SKM-1 (cell line): ENCODE measurements around the gene LYRM2.

ENCODE experiments used
- DNase-seq: peaks from one replicate; lab custom pipeline; 2025; ENCODE audit not compliant: unreplicated experiment; lab: John Stamatoyannopoulos, UW

The LYRM2 gene

DNA sequence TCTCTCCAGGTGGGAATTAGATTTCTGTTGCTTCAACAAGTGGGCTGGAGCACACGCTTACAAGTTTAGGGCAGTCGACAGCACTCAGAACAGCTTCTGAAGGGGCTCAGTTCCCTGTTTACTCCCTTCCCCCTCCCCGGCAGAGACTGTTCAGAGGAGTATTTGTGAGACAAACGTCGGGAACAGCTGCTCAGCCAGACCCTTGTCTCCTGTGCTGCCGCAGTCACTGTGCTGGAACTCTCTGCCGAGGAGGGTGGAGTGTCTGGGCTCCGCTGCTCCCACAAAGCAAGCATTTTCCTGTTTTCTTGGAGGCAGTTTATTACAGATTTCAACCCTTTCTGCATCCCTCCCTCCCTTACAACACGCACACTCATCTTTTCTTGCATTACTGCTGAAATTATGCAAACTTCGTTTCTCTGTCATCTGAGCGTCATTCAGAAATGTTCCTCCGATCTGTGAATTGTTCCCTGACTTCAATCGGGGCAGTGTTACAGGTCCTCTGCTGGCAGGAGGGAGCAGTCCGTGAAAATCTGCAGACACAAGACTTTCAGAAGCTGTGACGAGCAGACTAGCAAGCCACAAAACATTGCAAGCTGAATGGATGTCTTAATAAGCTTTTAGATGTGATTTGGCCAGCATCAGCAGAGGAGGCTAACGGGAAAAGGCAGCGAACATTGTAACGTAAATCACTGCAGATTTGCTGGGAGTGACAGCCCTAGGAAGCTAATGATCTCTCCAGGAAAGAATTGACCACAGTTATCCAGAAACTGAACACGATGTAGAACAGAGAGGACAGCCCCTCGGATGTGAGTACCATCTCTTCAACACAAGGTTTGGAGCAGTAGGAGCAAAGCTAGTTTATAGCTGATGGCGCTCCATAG is 76.2 kb downstream of the LYRM2 start:
- DNase-seq: no peak

DNA sequence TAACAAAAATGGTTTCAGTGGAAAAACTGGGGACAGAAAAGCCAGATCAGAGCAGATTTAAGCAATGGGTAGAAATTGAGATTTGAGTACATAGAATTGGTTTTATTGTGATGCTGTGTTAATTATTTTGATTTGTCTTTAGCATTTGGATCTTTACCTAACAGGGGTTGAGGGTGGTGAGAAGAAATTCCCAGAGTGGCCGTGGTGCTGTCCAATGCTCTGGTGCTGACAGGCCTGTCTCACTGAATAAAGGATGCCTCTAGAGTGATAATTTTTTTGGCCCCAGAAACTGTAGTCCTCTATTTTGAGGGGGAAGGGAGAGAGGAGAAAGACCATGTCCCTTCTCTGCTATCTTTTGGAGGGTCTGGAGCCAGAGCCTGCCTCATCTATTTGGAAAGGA is 79.1 kb downstream of the LYRM2 start:
- DNase-seq: no peak

DNA sequence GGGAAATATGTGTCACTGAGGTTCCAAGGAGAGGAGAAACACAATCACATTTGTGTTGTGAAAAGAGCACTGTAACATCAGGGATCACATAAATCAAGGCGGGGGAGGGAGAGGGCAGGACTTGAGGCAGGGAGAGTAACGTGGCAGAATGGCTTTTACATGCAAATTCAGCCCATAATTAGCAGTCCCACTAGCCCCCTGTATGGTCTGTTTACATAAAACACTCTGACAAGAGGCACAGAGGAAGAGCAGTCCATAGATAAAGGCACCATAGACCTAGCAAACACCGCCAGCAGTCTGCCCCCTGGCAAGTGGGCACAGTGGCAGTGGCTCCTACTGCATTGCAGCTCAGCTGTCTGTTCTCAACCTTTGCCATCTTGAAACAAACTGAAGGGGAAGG is 82.7 kb downstream of the LYRM2 start:
- no peak for DNase-seq

DNA sequence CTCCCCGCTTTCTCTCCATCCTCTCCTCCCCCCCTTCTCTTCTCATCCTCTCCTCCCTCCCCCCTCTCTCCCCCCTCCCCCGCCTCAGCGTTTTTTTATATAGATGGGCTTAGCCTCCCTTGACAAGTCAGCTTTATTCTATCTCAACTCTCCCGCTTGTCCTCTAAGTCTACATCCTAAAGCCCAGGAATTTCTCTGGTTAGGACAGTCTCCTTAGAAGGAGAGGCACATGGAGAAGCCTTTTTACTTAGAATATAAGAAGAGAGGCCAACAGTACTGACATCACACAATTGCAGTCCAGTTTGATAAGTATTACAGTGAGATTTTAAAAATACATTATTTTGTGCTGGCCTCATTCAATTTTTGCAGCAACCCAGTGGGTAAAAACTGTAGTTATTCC is 83.5 kb downstream of the LYRM2 start:
- no peak for DNase-seq

DNA sequence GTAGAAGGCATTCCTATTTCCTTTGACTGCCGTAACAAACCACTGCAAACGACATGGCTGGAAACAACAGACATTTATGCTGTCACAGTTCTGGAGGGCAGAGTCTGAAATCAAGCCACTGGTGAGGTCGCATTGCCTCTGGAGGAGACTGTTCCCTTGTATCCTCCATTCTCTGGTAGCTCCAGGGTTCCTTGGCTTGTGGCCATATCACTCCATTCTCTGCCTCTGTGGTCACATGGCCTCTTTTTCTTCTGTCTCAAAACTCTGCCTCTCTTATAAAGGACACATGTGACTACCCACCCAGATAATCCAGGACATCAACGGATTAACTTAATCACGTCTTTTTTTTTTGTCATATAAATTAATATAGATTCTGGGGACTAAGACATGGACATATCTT is 84.4 kb downstream of the LYRM2 start:
- no peak for DNase-seq

DNA sequence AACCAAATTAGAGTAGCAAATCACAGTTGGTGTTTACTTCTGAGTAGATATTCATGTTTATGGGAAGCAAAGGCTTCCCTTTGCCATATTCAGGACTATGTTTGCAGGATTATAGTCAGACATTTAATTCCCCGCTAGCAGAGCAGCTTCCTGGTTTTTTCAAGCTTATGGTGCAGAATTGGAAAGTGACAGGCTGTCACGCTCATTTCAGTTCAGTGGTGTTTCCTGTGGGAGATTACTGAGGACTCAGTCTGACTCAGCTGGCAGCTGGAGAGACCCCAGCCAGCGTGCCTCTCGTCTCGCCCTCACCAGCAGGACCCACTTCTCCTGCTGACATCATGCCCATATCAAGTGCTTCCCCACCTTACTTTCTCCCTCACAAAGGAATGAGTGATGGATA is 85.1 kb downstream of the LYRM2 start:
- no peak for DNase-seq

DNA sequence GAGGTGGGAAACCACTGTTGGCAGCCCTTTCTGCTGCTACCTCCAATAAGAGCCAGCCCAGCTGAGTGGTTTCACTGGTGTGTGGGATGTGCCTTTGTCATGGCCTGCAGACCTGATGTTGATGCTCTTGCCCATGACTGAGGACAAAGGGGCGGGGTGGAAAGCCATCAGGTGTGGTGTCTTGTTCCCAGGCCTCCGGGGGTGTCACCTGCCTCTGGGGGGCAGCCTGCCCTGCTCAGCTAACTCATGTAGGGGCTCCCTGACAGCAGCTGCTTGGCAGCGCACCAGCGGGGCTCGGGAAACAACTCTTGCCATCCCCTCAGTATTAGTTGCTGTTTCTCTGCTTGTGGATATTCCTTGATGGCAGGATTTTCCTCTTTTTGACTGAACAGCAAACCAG is 91.3 kb downstream of the LYRM2 start:
- DNase-seq: no peak

DNA sequence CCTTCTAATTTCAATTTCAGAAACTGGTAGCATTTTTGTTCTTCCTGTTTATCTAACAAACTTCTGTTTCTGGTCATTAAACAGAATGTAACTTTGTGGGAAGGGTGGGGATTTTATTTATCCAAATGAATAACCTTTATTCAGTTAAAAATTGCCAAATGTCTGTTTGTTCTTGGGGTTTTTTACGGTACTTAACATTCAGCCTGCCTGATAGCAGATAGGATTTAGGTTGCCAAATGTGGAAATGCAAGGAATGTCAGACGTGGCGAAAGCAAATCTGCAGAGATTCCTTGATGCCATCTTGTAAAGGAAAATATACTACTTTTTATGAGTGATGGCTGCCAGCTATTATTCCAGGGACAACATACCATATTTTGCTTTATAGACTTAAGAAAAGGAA is 95.7 kb downstream of the LYRM2 start:
- no peak for DNase-seq

DNA sequence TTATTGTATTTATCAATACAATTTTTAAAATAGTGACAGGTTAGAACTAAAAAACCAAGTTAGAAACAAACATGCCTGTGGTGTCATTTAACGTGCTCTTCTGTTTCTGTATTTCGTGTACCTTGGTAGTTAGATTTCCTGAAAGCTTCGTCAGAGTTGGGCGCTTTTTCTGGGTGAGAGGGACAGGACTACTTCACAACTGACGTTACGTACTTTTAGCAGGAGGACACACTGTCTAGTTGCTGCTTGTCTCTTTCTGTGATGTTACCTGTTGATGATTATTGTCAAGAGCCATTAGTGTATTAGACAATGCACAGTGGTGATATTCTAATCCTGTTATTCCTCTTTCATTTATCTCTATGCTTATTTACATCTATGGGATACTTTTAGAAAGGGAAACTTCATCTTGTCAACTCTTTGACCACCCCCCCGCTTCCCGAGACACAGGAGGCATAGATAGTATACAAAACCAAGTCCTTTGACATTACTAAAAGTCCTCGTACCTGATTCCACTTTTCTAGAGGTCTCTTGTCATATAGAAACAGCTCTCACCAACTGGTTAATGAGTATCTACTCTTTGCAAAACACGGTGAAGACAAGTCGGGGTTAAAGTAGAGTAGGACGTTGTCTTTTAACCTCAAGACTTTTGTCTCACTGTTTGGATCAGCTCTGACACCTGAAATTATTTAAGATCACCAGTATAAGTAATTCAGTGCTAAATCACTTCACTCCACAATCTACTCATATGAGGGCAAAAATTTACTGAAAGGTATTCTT is 96.3 kb downstream of the LYRM2 start:
- DNase-seq: no peak

DNA sequence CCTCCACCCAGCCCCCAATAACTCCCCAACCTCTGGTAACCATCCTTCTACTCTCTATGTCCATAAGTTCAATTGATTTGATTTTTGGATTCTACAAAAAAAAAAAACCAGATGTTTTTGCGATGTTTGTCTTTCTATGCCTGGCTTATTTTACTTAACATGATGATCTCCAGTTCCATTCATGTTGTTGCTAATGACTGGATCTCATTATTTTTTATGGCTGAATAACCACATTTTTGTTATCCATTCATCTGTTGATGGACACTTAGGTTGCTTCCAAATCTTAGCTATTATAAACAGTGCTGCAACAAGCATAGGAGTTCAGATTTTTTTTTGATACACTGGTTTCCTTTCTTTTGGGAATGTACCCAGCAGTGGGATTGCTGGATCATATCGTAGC is 98.8 kb downstream of the LYRM2 start:
- no peak for DNase-seq

DNA sequence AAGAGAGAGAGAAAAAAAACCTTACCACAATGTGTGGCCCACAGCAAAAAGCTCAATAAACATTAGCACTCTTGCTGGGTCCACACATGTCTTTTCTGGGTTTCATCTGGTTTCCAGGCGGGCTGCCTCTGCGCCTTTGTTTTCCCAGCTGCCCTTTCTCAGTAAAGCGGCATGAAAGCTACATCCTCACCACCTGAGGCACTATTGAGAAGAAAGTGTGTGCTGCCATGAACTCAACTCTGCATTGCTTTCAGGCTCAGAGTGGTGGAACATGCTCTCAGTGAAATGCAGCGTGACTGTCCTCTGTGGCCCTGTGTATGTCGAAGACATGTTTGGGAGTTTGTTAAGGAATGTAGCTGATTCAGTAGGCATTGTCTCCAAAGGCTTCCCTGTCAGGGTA is 102.3 kb downstream of the LYRM2 start:
- DNase-seq: no peak

DNA sequence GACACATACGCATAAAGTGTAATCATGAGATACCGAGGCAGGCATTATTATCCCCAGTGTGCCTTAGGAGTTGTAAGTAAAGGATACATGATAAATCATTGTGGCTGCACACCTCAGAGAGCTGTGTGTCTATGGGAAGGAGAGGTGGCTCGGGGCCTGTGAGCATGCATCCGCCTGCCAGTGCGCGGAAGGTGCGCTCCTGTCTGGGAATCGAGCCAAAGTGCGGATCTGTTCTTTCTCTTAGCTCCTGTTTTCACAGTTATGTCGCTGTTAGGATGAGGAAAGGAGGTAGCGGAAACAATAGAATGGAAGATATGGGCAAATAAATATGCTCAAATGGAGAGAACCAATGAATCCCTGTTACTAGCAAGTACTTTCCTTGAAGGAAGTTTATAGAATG is 107.6 kb downstream of the LYRM2 start:
- no peak for DNase-seq

DNA sequence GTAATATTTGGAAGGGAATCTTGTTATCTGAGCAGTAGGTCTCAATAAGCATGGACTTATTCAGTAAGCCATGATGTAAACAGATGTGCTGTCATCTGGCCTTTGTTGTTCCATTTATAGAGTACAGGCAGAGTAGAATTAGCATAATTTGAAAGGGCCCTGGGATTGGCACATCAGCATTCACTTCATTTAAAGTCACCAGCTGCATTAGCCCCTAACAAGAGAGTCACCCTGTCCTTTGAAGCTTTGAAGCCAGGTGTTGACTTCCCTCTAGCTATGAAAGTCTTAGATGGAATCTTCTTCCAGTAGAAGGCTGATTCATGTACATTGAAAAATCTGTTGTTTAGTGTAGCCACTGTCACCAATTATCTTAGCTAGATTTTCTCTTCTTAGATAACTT is 109.7 kb downstream of the LYRM2 start:
- no peak for DNase-seq

DNA sequence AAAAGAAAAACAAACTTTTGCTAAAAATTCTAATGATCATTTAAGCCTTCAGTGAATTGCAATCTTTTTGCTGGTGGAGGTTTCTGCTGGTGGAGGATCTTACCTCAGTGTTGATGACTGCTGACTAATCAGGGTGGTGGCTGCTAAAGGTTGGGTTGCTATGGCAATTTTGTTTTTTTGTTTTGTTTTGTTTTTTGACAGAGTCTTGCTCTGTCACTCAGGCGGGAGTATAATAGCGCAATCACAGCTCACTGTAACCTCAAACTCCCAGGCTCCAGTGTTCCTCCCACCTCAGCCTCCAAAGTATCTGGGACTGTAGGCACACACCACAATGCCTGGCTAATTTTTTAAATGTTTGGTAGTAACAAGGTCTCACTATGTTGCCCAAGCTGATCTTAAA is 110.9 kb downstream of the LYRM2 start:
- DNase-seq: no peak

DNA sequence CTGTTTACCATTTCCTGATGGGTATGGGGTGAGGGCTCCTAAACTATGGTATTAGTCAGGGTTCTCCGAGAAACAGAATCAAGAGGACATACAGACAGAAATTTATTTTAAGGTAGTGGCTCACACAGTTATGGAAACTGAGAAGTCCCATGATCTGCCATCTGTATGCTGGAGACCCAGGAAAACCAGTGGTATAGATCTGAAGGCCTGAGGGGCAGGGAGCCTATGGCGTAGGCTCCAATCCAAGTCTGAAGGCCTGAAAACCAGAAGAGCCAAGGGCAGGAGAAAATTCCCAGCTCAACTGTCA is 112.0 kb downstream of the LYRM2 start:
- DNase-seq: no peak

DNA sequence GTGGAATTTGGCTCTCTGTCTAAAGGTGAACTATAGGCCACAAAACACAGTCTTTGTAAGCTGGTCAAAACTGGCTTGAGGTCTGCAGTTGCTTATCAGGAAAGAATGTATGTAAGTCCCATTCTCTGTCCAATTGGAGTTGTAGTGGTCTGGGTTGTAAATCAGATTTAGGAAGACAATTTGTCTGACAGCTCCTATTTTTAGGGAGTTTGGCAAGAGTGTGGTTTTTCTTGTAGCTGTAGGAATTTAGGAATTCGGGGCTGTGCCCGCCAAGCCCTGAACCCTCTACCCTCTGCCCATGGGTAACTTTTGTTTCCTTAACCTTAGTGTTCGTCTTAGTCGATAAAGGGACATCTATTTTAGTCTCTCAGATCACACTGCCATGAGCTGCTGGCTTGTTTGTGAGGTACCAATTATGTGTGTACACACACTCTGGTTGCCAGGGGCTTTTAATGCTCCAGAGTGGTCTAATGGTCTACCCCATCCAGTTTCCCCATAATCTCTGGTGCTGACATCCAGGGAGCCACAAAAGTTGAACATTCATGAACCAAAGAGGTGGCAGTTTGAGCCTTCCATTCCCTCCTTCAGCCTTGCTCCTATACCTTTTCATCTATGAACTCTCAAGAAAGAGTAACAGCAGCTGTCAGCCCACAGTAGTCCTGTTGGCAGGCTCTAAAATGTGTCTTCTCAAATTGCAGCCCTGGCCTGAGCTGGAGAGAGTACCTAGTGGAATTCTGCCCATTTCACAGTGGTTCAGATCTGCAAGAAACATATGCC is 112.6 kb downstream of the LYRM2 start:
- DNase-seq: no peak

DNA sequence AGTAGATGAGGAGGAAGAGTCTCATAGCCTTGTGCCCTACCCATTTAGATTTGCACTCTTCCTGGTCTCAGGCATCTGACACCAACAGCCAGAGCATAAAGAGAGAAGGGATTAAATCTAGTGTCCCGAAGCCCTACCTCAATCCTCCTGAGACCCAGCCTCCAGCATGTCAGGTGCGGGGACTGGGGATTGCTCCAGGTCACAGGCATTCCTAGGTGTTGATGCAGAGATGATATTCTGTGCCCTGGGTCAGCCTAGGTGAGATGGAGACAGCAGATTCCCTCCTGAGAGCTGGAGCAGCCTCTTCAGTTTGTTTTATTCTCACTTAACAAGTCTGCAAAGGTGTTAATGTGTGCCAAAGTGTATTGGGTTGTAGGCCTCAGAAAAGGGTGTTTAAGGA is 115.8 kb downstream of the LYRM2 start:
- no peak for DNase-seq

DNA sequence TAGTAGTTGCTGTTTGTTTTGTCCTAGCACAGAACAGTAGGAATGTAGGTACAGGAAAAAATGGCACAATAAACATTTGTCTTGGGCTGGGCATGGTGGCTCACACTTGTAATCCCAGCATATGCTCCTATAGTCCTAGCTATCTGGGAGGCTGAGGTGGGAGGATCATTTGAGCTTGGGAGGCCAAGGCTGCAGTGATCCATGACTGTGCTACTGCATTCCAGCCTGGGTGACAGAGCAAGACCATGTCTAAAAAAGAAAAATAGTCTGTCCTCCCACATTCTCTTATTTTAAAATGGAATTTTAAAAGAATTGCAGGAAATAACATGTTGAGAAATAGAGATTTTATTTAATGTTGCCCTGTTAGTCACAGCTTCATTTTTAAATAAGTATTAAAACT is 117.8 kb downstream of the LYRM2 start:
- no peak for DNase-seq

DNA sequence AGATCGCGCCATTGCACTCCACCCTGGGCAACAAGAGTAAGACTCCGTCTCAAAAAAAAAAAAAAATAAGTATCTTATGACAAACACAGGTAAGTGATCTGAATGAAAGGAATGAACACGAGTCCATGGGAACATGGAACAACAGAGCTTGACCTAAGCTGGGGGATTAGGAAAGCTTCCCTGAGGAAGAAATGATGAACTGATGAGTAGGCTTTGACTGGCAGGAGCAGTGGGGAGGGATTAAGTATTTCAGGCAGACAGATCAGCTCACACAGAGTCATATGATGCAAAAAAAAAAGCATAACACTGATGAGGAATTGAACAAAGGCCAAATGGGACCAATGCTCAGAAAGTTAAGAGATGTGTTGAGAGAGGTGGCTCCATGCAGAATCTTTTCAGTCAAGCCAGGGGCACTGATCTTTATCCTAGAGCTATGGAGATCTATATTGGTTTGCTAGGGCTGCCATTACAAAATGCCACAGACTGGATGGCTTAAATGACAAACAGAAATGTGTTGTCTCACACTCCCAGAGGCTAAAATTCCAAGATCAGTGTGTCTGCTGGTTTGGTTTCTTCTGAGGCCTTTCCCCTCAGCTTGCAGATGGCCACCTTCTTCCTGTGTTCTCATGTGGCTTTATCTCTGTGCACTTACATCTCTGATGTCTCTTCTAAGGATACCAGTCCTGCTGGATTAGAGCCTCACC is 120.0 kb downstream of the LYRM2 start:
- DNase-seq: no peak
